ENCODE data around the gene ARL14.
A peak's percentile ranks its signal among the peaks of the same experiment; 100 is the strongest.
"Not testable (repeated sequence)": the region's sequence is repeated elsewhere in the genome, so short reads cannot be mapped to it uniquely, and the experiment has no call there.

The ARL14 gene

GRCh38 chr3:160677459-160677881, 510 bp downstream of the ARL14 start:
- no peak for DNase-seq (ENCODE audit: low read depth)

- DNase-seq (ENCODE audit: low read depth): no peak
These were observed 1.4 kb downstream of the ARL14 start for GRCh38 chr3:160678292-160678842.

GRCh38 chr3:160684368-160684740, 7.4 kb downstream of the ARL14 start:
- DNase-seq (ENCODE audit: low read depth): no peak

DNA sequence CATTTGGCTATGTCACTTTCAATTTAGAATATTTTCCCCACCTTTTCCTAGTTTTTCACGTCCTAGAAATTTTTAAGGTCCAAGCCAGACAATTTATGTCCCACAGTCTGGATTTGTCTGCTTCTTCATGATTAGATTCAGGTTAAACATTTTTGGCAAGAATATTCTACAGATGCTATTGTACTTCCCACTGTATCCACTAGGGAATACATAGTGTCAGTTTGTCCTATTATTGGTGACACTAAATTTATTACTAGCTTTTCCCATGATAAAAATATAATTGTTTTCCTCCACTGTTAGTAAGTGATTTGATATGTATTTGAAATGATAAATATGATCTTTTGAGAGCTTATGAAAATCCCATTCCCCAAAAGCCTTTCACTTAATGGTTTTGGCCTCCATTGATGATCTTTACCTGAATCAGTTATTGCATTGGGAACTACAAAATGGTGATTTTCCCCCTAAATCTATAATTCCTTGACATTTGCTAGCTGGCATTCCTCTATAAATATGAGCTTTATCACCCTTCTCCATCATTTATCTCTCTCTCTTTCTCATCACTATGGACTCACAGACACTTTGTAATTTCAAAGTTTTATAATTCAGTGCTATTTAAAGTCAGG, 8.3 kb downstream of the ARL14 start:
- no peak for DNase-seq (ENCODE audit: low read depth)

- DNase-seq (ENCODE audit: low read depth): no peak
These were observed 10.1 kb downstream of the ARL14 start for GRCh38 chr3:160686955-160687535.

DNA sequence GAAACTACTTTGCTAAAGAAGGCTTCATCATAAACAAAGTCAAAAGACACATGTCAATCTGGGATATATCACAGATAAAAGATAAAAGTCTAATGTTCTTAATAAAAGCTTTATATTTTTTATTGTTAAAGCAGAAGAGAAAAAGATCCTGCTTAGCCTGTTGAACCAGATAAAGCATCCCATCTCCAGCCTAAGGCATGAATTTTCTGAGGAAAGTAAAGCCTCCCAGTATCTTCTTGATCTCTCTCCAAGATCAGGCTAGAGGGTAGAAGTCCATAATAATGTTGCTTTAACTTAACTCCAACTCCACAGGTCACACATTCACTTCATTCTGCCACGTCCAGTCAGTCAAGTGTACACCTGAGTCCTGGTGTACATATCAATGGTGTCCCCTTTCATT, 14.2 kb downstream of the ARL14 start:
- no peak for DNase-seq (ENCODE audit: low read depth)

DNA sequence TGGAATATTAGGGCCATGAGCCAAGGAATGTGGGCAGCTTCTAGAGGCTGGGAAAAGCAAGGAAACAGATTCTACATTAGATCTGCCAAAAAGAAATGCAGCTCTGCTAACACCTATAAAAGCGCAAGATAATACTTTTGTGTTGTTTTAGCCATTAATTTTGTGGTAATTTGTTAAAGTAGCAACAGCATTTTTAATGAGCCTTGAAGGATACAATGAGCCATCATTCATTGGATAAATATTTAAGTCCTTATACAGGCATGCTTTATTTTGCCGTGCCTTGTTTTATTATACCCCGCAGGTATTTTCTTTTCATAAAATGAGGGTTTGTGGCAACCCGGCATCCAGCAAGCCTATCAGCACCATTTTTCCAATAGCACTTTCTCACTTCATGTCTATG, 15.0 kb downstream of the ARL14 start:
- no peak for DNase-seq (ENCODE audit: low read depth)

DNA sequence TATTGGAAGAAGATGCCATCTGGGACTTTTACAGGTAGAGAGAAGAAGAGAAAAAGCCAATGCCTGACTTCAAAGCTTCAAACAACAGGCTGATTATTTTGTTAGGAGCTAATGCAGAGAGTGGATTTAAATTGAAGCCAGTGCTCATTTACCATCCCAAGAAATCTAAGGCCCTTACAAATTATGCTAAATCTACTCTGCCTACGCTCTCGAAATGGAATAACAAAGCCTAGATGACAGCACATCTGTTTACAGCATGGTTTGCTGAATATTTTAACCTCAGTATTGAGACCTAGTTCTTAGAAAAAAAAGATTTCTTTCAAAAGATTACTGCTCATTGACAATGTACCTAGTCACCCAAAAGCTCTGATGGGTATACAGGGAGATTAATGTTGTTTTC, 16.2 kb downstream of the ARL14 start:
- DNase-seq (ENCODE audit: low read depth): no peak

DNA sequence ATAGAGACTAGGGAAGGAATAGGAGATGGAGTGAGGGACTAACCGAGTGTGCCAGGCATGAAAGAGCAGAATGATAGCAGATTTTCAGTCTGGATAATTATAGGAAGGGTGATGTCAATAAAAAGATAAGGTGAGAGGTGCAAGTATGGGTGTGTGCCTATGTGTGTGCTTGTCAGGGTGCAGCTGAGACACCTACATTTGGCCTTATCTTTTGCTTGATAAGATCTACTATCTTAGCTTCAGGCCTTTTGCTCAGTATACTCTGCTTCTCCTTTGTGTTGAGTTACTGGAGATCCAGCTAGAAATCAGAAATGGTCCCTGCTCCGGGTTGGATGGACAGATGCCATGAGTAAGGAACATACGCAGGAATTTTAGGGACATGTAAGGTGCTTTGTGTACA, 17.4 kb downstream of the ARL14 start:
- no peak for DNase-seq (ENCODE audit: low read depth)

- DNase-seq (ENCODE audit: low read depth): no peak
These were observed 18.0 kb downstream of the ARL14 start for GRCh38 chr3:160695003-160695402.

DNA sequence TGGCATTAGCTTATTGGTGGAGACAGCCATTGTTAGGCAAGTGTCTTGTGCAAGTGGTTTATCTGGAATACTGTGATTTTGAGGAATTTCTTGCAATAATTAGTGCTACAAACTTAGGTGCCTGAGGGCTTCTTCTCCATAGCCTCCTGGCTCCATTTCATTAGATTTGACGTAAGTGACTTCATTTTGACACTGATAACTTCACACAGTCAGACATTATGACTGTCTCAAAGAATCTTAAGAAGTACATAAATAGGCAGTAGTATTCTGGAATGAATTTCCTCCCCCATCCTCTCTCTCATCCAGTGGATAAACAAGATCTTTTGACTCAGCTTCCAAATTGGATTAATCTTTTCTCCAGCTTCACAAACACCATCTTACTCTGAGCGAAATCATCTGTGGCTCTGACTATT, 19.0 kb downstream of the ARL14 start:
- DNase-seq (ENCODE audit: low read depth): no peak

- peak; percentile 61 for DNase-seq (ENCODE audit: low read depth)
These were observed 20.8 kb downstream of the ARL14 start for GRCh38 chr3:160697637-160698380.

DNA sequence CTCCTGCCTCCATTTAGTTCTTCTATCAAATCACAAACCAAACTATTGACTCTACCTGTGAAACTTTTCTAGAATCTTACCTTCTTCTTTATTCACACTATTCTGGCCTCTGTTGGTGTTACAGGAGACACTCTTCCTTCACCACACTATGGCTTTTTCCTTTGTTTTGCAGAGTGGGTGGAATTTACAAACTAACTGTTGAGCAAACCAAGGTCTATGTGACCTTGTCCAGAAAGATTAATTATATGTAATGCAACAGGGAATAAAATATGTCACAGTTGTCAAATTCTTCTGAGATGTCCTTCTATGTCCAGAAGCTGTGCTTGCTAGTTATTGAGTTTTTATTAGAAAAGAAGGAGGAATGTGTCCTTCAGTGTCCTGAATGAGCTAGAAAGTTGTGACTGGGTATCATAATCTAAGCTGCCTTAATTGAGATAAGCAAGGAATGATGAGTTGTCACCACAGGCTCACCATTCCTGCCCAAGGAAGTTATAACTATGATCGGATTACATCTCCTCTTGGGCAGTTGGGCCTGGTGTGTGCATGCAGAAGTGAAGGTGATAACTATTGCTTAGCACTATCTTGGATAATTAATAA, 21.7 kb downstream of the ARL14 start:
- DNase-seq (ENCODE audit: low read depth): no peak

DNA sequence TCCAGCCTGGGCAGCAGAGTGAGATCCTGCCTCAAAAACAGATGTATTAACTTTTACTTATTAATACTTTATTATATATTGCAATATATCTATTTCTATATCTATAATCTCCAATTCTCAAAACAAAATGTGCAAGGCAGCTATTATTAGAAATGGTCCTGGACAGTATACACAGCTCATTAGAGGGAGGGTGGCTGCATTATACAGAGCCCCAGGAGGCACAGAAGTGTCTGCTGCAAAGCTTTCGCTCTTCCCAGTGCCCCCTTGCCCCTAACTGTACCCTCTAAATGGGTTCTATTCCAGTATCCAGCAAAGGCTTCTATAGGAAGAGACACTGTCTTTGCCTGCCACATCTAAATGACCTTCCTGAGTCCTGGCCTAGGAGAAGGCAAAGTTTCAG, 24.5 kb downstream of the ARL14 start:
- no peak for DNase-seq (ENCODE audit: low read depth)

- no peak for DNase-seq (ENCODE audit: low read depth)
These were observed 25.3 kb downstream of the ARL14 start for GRCh38 chr3:160702290-160702689.

DNA sequence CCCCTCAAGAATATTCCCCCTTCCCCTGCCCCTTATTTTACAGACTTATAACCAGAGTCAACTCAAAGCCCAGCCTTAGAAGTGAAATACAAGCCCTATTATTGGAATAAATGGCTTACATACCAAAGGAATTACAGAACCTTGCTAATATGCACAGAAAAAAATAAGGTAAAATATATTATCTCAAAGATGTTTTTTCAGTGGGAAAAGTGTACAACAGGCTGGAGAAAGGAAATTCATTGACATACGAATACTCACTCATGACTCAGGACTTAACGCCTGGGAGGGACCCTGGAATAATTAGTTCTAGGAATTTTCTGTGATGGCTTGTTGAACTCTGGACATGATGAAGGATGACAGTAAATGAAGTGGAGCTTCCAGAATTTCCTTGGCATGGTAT, 27.0 kb downstream of the ARL14 start:
- no peak for DNase-seq (ENCODE audit: low read depth)

DNA sequence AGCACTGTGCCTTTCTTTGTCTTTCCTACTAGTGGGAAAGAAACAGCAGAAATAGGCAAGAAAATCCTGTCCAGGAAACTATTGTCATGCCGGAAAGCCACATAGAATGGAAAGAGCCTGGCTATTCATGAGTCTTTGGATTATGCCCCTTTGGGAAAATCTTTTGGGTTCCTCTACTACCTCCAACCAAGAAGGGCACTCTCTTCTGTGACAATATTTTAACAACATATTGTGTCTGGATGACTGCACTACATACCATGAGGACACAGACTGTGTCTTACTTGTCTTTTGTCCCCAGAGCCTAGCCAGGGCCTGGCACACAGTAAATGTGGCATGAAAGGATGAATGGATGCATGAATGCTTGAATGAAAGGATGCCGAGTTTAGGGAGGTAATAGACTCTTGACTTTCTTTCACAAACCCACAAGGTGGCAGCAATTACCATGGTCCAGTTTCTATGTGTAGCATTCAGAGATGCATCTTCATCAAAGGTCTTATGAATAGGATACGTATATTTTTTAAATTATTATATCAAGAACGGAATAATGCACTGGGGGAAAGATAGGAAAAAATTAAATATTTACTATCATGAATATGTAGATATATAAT, 30.3 kb downstream of the ARL14 start:
- no peak for DNase-seq (ENCODE audit: low read depth)

DNA sequence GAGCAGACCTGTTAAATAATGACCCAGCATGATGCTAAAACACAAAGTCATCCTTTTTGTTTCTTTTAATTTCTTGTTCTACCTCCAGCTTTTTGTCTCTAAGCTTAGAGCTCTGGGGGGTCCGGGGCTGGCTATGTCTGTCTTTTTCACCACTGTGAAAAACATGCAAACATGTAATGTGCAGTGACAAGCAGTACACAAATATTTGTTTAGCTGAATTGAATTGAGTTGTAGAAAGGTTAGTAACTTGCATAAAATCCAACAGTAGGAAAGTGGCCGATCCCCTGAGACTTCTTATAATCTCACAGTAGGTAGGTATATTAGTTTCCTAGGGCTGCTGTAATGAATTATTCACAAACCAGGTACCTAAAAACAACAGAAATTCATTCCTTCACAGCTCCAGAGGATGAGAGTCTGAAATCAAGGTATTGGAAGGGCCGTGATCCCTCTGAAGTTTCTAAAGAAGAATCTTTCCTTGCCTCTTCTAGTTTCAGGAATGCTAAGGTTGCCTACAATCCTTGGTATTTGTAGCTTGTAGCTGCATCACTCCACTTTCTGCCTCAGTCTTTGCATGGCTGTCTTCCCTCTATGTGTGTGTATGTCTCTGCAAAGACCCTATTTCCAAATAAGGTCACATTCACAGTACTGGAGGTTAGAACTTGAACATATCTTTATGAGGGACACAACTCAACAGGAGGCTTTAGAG, 32.7 kb downstream of the ARL14 start:
- no peak for DNase-seq (ENCODE audit: low read depth)

GRCh38 chr3:160713144-160713543, 36.2 kb downstream of the ARL14 start:
- not testable (repeated sequence) for DNase-seq (ENCODE audit: low read depth)

- DNase-seq (ENCODE audit: low read depth): no peak
These were observed 42.8 kb downstream of the ARL14 start for GRCh38 chr3:160719710-160720109.

- DNase-seq (ENCODE audit: low read depth): no peak
These were observed 43.3 kb downstream of the ARL14 start for GRCh38 chr3:160720123-160720746.

Measured in HS-5 (cell line).